Mesenchymal stem cell (in vitro differentiated cells and primary cell): ENCODE measurements around the gene PDAP1.
A peak's percentile ranks its signal among the peaks of the same experiment; 100 is the strongest.

Source experiments
- DNase-seq: peaks from one replicate; pipeline ENCODE4 v3.0.0-alpha.2; 2013
- H2AFZ ChIP-seq: one replicate; pipeline ENCODE4 v1.6.1; 2013; ENCODE audit warnings: low read depth, mild to moderate bottlenecking, control low read depth, inconsistent platforms, low read length, moderate library complexity
- H2AK5ac ChIP-seq: 2 replicates; pipeline ENCODE4 v1.6.1; 2013; ENCODE audit warnings: low read length, moderate library complexity, mild to moderate bottlenecking, inconsistent platforms; ENCODE audit not compliant: severe bottlenecking
- H2BK120ac ChIP-seq: one replicate; pipeline ENCODE4 v1.6.1; 2013; ENCODE audit warnings: low read depth, mild to moderate bottlenecking, inconsistent platforms, low read length, moderate library complexity
- H2BK12ac ChIP-seq, 2 experiments: one replicate each; pipeline ENCODE4 v1.6.1; 2013; ENCODE audit warnings: inconsistent platforms in 2 of 2, low read length in 2 of 2, mild to moderate bottlenecking in 2 of 2, moderate library complexity in 2 of 2, control low read depth in 1 of 2
- H2BK15ac ChIP-seq: one replicate; pipeline ENCODE4 v1.6.1; 2013; ENCODE audit warnings: mild to moderate bottlenecking, low read depth, inconsistent platforms; ENCODE audit not compliant: poor library complexity, severe bottlenecking
- H2BK5ac ChIP-seq: 2 replicates; pipeline ENCODE4 v1.6.1; 2013; ENCODE audit warnings: low read depth, mild to moderate bottlenecking, low read length, control low read depth, inconsistent platforms; ENCODE audit not compliant: poor library complexity, severe bottlenecking
- H3K14ac ChIP-seq, 2 experiments: one replicate each; pipeline ENCODE4 v1.6.1; 2013; ENCODE audit warnings: inconsistent platforms in 2 of 2, low read length in 2 of 2, control low read depth in 1 of 2, mild to moderate bottlenecking in 1 of 2, moderate library complexity in 1 of 2
- H3K18ac ChIP-seq, 2 experiments: one replicate each; pipeline ENCODE4 v1.6.1; 2013; ENCODE audit warnings: inconsistent platforms in 2 of 2, low read length in 2 of 2, control low read depth in 1 of 2, low read depth in 1 of 2, mild to moderate bottlenecking in 1 of 2
- H3K23ac ChIP-seq, 2 experiments: one replicate each; pipeline ENCODE4 v1.6.1; 2013; ENCODE audit warnings: inconsistent platforms in 2 of 2, low read length in 2 of 2, mild to moderate bottlenecking in 2 of 2, moderate library complexity in 2 of 2, control low read depth in 1 of 2
- H3K27ac ChIP-seq: 2 replicates; pipeline ENCODE4 v1.5.1; 2013; ENCODE audit warnings: mild to moderate bottlenecking, moderate library complexity, low read length, control low read depth, inconsistent platforms; ENCODE audit not compliant: poor library complexity, severe bottlenecking
- H3K27me3 ChIP-seq, 2 experiments: 2 replicates each; pipeline versions ENCODE4 v1.6.1 to v1.7.0; 2013; ENCODE audit warnings: low read length in 2 of 2, mild to moderate bottlenecking in 2 of 2, moderate library complexity in 2 of 2, control low read depth in 1 of 2, inconsistent platforms in 1 of 2; ENCODE audit not compliant: control insufficient read depth in 1 of 2, insufficient read depth in 1 of 2
- H3K36me3 ChIP-seq, 2 experiments: 2 replicates each; pipeline versions ENCODE4 v1.6.1 to v1.7.0; 2013; ENCODE audit warnings: low read length in 2 of 2, control low read depth in 1 of 2, inconsistent platforms in 1 of 2, low read depth in 1 of 2, mild to moderate bottlenecking in 1 of 2; ENCODE audit not compliant: insufficient read depth in 2 of 2, control insufficient read depth in 1 of 2
- H3K4ac ChIP-seq, 2 experiments: one replicate each; pipeline ENCODE4 v1.6.1; 2013; ENCODE audit warnings: inconsistent platforms in 2 of 2, low read length in 2 of 2, mild to moderate bottlenecking in 2 of 2, moderate library complexity in 2 of 2, control low read depth in 1 of 2, low read depth in 1 of 2
- H3K4me1 ChIP-seq: 2 replicates; pipeline ENCODE4 v1.6.1; 2013; ENCODE audit warnings: low read depth, low read length, control low read depth; ENCODE audit not compliant: control insufficient read depth, insufficient read depth
- H3K4me2 ChIP-seq: 2 replicates; pipeline ENCODE4 v1.6.1; 2013; ENCODE audit warnings: low read length, mild to moderate bottlenecking, inconsistent platforms; ENCODE audit not compliant: poor library complexity, severe bottlenecking
- H3K4me3 ChIP-seq, 2 experiments: 2 replicates each; pipeline versions ENCODE4 v1.5.1 to v1.7.0; 2013; ENCODE audit warnings: low read length in 2 of 2, mild to moderate bottlenecking in 2 of 2, control low read depth in 1 of 2, low read depth in 1 of 2; ENCODE audit not compliant: insufficient read depth in 1 of 2
- H3K79me1 ChIP-seq: replicated peaks from 2 replicates; pipeline ENCODE4 v1.6.1; 2013; ENCODE audit warnings: mild to moderate bottlenecking, control low read depth, low read length, inconsistent platforms; ENCODE audit not compliant: poor library complexity, severe bottlenecking
- H3K9ac ChIP-seq: 2 replicates; pipeline ENCODE4 v1.7.0; 2013; ENCODE audit warnings: mild to moderate bottlenecking, low read length, moderate library complexity
- H3K9me3 ChIP-seq: 2 replicates; pipeline ENCODE4 v1.7.0; 2013; ENCODE audit warnings: mild to moderate bottlenecking, low read length; ENCODE audit not compliant: control insufficient read depth
- H4K8ac ChIP-seq: one replicate; pipeline ENCODE4 v1.6.1; 2013; ENCODE audit warnings: inconsistent platforms, mild to moderate bottlenecking, low read length, moderate library complexity
- H4K91ac ChIP-seq: one replicate; pipeline ENCODE4 v1.6.1; 2013; ENCODE audit warnings: mild to moderate bottlenecking, low read length, inconsistent platforms
- WGBS: methylation state at CpG from one replicate; pipeline ENCODE4 v1.1.7; 2013; ENCODE audit warnings: mixed read lengths; 5-methylcytosine and 5-hydroxymethylcytosine counted together

The PDAP1 gene

DNA sequence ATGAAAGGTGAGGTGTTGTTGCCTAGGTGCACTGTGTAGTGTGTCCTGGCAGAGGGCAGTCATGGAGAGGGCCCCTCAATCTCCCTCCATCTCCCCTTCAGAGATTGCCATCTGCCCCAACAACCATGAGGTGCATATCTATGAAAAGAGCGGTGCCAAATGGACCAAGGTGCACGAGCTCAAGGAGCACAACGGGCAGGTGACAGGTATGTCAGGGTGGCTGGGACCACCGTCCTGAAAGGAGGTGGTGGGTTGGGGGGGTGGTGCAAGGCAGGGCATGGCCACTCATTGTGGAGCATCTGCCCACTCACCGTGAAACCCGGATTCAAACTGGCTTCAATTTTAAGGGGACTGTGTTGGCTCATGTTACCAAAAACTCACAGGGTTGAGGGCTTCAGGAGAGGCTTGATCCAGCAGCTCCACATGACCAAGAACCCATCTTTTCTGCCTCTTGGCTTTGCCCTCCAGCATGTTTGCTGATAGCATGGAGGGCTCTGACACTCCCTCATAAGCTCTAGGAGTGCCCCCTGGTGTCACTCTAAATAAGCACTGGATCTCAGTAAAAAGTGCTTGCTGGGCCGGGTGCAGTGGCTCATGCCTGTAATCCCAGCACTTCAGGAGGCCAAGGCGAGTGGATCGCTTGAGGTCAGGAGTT is 21.7 kb downstream of the PDAP1 start:
- H2BK12ac ChIP-seq: no peak overlapping the region
- WGBS: 96% methylated on average over 9 of the region's 9 CpGs

DNA sequence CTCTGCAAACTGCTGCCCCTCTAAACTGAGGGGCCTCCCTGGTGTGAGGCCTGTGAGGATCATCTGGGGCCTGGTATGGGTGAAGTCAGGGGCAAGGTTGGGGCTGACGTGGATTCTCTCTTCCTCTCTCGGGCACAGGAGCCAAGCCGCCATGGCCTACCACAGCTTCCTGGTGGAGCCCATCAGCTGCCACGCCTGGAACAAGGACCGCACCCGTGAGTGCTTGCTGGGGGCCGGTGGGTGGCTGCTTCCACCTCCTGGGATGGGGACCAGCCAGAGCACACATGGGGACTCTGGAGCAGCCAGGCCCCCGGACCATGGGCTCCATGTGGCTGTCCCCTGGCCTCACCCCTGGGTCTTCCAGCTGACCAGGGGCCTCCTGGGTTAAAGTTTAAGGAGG is 22.8 kb downstream of the PDAP1 start:
- no peak for DNase-seq
- Histone ChIP-seq H4K91ac (no peak overlapping the region), H3K27me3 (no peaks in the 10 kb centered on the region), H3K27ac (no peak overlapping the region), H3K9me3 (no peaks in the 10 kb centered on the region), H3K4ac (no peak overlapping the region), H3K23ac (no peak overlapping the region), H2BK120ac (no peak overlapping the region), H3K9ac (no peak overlapping the region), H2AFZ (no peak overlapping the region), H3K4me3 (no peak overlapping the region), H3K4me2 (no peak overlapping the region), H2AK5ac (no peak overlapping the region), H3K4me1 (peaks cover 24% of the 10 kb centered on the region), H2BK5ac (no peak overlapping the region), H2BK15ac (no peak overlapping the region), H3K18ac (no peak overlapping the region), H4K8ac (no peak overlapping the region), H3K14ac (no peak overlapping the region), H3K36me3 (peaks cover 69 to 75% of the 10 kb centered on the region in 2 experiments), H3K79me1 (peaks cover 34% of the 10 kb centered on the region), H2BK12ac (peak overlapping the region in 1 of 2 experiments; percentile 54)
- WGBS: 93% methylated on average over 8 of the region's 8 CpGs

More for the DNA sequence above, 21.7 kb downstream of the PDAP1 start:
- H4K8ac ChIP-seq: no peak overlapping the region
- no peak overlapping the region for H3K27ac ChIP-seq
- peaks cover 74% of the 10 kb centered on the region in 2 experiments for H3K36me3 ChIP-seq
- H2BK15ac ChIP-seq: no peak overlapping the region
- peaks cover 33% of the 10 kb centered on the region for H3K79me1 ChIP-seq
- H3K27me3 ChIP-seq: no peaks in the 10 kb centered on the region
- H2BK120ac ChIP-seq: no peak overlapping the region
- H3K4me2 ChIP-seq: no peak overlapping the region
- H3K4me1 ChIP-seq: peaks cover 12% of the 10 kb centered on the region
- no peak overlapping the region for H3K4ac ChIP-seq
- no peak overlapping the region for H2AFZ ChIP-seq
- no peak overlapping the region for H3K18ac ChIP-seq
- no peak overlapping the region for H3K23ac ChIP-seq
- no peaks in the 10 kb centered on the region for H3K9me3 ChIP-seq
- no peak overlapping the region for H3K14ac ChIP-seq
- no peak overlapping the region for H3K4me3 ChIP-seq
- no peak overlapping the region for H2AK5ac ChIP-seq
- H3K9ac ChIP-seq: no peak overlapping the region
- no peak overlapping the region for H2BK5ac ChIP-seq
- peak; percentile 36 for DNase-seq
- H4K91ac ChIP-seq: no peak overlapping the region

DNA sequence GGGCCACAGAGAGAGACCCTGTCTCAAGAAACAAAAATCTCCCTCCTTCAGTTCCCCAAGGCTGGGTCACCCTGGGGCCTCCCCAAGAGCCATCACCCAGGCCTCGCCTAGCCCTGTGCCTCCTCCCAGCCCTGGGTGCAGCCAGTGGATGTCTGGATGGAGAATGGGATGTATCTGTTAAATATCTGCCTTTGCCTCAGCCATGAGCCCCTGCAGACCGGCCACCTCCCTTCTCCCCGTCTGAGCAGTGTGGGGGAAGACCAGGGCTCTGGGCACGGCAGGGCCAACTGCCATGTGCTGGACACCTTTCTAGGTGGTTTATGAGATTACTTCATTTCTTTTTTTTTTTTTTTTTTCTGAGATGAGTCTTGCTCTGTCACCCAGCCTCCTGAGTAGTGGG is 23.9 kb downstream of the PDAP1 start:
- Histone ChIP-seq H2AK5ac (no peak overlapping the region), H2BK15ac (no peak overlapping the region), H3K4me1 (peaks cover 32% of the 10 kb centered on the region), H3K4me2 (no peak overlapping the region), H3K4ac (no peak overlapping the region), H2BK5ac (no peak overlapping the region), H3K27ac (no peak overlapping the region), H4K91ac (no peak overlapping the region), H3K9me3 (no peaks in the 10 kb centered on the region), H3K4me3 (no peak overlapping the region), H3K14ac (no peak overlapping the region), H2BK12ac (peak overlapping the region in 1 of 2 experiments; percentile 3), H4K8ac (no peak overlapping the region), H3K18ac (no peak overlapping the region), H3K23ac (no peak overlapping the region), H2AFZ (no peak overlapping the region), H3K27me3 (no peaks in the 10 kb centered on the region), H3K79me1 (peaks cover 36% of the 10 kb centered on the region), H3K36me3 (peaks cover 58 to 68% of the 10 kb centered on the region in 2 experiments), H3K9ac (no peak overlapping the region), H2BK120ac (no peak overlapping the region)
- no peak for DNase-seq
- 86% methylated on average over 2 of the region's 4 CpGs for WGBS

DNA sequence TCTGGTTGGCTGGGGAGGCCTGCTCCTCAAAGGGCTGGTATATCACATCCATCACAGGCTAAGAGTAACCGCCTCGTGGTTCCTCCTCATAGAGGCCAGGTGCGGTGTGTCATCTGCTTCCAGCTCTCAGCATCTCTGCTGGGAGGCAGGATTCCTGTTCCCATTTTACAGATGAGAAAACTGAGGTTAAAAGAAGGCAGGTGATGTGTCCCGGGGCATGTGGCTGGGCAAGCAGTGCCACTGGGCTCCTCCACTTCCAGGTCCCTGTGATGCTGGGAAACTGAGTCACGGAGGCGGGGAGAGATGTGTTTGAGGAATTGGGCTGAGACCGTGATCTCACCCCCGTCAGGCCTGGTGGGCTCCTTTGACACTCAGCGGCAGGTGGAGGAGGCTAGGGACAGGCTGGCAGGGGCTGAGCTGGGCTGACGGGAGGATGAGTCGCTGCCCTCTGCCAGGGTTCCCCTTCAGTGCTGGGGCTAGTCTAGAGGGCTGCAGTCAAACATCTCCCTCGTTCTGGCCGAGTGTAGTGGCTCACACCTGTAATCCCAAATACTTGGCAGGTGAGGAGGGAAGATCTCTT is 24.5 kb downstream of the PDAP1 start:
- Histone ChIP-seq H3K18ac (no peak overlapping the region), H2AK5ac (no peak overlapping the region), H3K27ac (no peak overlapping the region), H2AFZ (no peak overlapping the region), H3K4ac (no peak overlapping the region), H3K4me1 (peaks cover 36% of the 10 kb centered on the region), H3K4me2 (no peak overlapping the region), H4K8ac (no peak overlapping the region), H2BK120ac (no peak overlapping the region), H3K79me1 (peaks cover 36% of the 10 kb centered on the region), H2BK15ac (no peak overlapping the region), H4K91ac (no peak overlapping the region), H2BK5ac (no peak overlapping the region), H3K36me3 (peaks cover 53 to 61% of the 10 kb centered on the region in 2 experiments), H3K14ac (no peak overlapping the region), H3K4me3 (no peak overlapping the region), H3K9me3 (no peaks in the 10 kb centered on the region), H3K9ac (no peak overlapping the region), H3K27me3 (no peaks in the 10 kb centered on the region), H2BK12ac (peak overlapping the region in 1 of 2 experiments; percentile 18), H3K23ac (no peak overlapping the region)
- no peak for DNase-seq
- WGBS: 94% methylated on average over 13 of the region's 13 CpGs
